ENCODE measurements around the gene DYNC1LI2.

Gene DYNC1LI2

DNA sequence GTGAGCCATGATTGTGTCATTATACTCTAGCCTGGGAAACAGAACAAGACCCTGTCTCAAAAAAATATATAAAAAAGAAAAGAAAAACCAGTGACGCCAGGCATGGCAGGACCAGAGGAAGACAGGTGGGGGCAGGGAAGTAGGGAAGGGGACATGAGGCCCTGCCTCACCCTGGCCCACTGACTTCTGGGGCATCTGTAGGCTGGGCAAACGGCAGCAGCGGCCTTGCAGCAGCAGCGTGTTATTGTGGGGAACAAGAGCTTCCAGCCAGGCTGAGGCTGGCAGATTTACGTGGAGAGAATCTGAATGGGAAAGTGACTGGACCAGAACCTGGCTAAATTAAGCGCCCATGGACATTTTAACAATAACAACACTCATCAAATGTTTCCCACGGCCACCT is 74.2 kb downstream of the DYNC1LI2 start:
- DNase-seq (ENCODE audit: low read depth): no peak
- TF ChIP-seq, protein P1, sequence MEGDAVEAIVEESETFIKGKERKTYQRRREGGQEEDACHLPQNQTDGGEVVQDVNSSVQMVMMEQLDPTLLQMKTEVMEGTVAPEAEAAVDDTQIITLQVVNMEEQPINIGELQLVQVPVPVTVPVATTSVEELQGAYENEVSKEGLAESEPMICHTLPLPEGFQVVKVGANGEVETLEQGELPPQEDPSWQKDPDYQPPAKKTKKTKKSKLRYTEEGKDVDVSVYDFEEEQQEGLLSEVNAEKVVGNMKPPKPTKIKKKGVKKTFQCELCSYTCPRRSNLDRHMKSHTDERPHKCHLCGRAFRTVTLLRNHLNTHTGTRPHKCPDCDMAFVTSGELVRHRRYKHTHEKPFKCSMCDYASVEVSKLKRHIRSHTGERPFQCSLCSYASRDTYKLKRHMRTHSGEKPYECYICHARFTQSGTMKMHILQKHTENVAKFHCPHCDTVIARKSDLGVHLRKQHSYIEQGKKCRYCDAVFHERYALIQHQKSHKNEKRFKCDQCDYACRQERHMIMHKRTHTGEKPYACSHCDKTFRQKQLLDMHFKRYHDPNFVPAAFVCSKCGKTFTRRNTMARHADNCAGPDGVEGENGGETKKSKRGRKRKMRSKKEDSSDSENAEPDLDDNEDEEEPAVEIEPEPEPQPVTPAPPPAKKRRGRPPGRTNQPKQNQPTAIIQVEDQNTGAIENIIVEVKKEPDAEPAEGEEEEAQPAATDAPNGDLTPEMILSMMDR (IDR thresholded peaks at IDR 0.05; ENCODE audit: low read depth, low read length, missing control alignments): no peak

GRCh38 chr16:66676599-66676998 is 74.8 kb downstream of the DYNC1LI2 start:
- H3K4me3 ChIP-seq (ENCODE audit: low read depth, low read length): no peak overlapping the region
- DNase-seq (ENCODE audit: low read depth): no peak
- TF ChIP-seq, protein P1 (IDR thresholded peaks at IDR 0.05; ENCODE audit: low read depth, low read length, missing control alignments): no peak

More for the DNA sequence above, 74.2 kb downstream of the DYNC1LI2 start:
- no peak overlapping the region for H3K4me3 ChIP-seq (ENCODE audit: low read depth, low read length)

DNA sequence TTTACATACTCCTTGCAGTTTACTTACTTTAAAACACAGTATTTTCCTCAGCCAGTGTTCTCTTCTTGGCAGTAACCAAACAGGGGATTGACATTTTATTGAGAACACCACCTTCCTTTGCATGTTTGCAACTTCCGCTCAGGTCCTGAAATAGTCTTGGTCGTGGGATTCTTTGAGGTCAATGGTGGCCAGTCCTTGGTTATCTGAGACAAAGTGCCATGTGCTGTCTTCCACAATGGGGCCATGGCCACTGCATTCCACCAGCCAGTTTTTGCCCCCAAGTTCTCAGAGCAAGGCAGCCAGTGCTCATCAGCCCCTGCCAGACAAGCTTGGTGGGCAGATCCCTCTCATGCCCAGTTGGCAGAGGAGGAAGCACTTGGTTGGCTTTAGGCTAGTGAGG is 77.7 kb downstream of the DYNC1LI2 start:
- no peak for DNase-seq (ENCODE audit: low read depth)
- TF ChIP-seq, protein P1 (IDR thresholded peaks at IDR 0.05; ENCODE audit: low read depth, low read length, missing control alignments): no peak
- H3K4me3 ChIP-seq (ENCODE audit: low read depth, low read length): no peak overlapping the region
